Upper lobe of left lung (tissue), 4 donors: ENCODE results near the gene RNF8.

Experiments used
- EP300 ChIP-seq, 4 donors: sonication (generic); formaldehyde crosslinking; IDR thresholded peaks; one replicate each; pipeline ENCODE4 v1.5.1; 2017; ENCODE audit warnings: antibody characterized with exemption in 4 of 4, control low read depth in 2 of 4
- POLR2A ChIP-seq, 4 donors: fragments of 450-650 bp; IDR thresholded peaks; one replicate each; pipeline ENCODE4 v1.5.1; 2016 to 2017; ENCODE audit warnings: antibody characterized with exemption in 4 of 4, mild to moderate bottlenecking in 2 of 4
- POLR2AphosphoS5 ChIP-seq, 2 donors: sonication (generic); formaldehyde crosslinking; IDR thresholded peaks; one replicate each; pipeline ENCODE4 v1.5.1; 2017; ENCODE audit warnings: antibody characterized with exemption in 2 of 2
- TF ChIP-seq, protein P1 (sequence below), 6 experiments: fragments of 450-650 bp in 4 of 6; fragments of 200-600 bp in 2 of 6; sonication (generic) in 2 of 6; IDR thresholded peaks; one replicate each; pipeline ENCODE4 v1.5.1; 2016 to 2019; ENCODE audit warnings: antibody characterized with exemption in 6 of 6

DNA sequence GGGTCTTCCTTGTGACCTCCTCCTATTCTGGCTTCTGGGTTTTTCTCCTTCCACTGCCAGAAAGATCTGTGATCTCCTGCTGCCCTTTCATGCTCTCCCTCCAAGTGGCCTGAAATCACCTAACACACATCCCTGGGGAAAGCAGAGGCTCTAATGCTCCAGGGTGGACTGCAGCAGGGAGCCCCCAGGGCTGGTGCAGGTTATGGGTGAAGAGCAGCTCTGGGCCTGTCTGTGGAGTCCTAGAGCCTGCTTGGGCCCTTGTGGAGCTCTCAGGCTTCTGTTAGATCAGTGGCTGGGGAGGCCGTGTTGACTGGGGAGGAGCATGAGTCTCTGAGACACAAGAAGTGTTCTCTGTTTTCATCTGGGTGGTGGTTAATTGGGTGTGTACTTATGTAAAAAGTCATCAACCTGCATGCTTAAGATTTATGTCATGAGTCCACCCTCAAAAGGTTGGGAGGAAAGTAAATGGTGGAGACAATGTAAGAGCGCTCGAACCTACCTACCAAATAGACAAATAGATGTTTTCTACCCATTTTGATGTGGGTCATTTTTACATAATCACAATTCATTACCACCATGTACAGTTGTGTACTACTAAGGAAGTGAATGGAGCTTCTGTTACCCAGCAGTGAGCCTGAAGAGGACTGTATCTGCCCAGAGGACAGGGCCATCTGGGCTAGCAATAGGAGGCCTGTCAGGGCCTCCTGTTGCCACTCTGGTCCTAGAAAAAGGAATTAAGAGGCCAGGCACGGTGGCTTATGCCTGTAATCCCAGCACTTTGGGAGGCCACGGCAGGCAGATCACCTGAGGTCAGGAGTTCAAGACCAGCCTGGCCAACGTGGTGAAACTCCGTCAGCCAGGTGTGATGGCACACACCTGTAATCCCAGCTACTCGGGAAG, 32.0 kb upstream of the RNF8 start:
- TF ChIP-seq, protein P1, sequence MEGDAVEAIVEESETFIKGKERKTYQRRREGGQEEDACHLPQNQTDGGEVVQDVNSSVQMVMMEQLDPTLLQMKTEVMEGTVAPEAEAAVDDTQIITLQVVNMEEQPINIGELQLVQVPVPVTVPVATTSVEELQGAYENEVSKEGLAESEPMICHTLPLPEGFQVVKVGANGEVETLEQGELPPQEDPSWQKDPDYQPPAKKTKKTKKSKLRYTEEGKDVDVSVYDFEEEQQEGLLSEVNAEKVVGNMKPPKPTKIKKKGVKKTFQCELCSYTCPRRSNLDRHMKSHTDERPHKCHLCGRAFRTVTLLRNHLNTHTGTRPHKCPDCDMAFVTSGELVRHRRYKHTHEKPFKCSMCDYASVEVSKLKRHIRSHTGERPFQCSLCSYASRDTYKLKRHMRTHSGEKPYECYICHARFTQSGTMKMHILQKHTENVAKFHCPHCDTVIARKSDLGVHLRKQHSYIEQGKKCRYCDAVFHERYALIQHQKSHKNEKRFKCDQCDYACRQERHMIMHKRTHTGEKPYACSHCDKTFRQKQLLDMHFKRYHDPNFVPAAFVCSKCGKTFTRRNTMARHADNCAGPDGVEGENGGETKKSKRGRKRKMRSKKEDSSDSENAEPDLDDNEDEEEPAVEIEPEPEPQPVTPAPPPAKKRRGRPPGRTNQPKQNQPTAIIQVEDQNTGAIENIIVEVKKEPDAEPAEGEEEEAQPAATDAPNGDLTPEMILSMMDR (IDR thresholded peaks at IDR 0.05) = no peak
- no peak for TF ChIP-seq POLR2A (IDR thresholded peaks at IDR 0.05)
- no peak for TF ChIP-seq POLR2AphosphoS5 (IDR thresholded peaks at IDR 0.05)
- TF ChIP-seq EP300 (IDR thresholded peaks at IDR 0.05) = no peak
